Neural progenitor cell (in vitro differentiated cells): ENCODE data around the gene IRX3. TPM values are rescaled to one million over a fixed set of nuclear protein-coding genes. Genes with fewer than 3 reads are reported as not detected.

Experiments
- DNase-seq: peaks from one replicate; pipeline ENCODE4 v3.0.0-alpha.2; 2016; ENCODE audit warnings: low spot score
- H2AFZ ChIP-seq: fragments of 200-600 bp; sonication (generic); replicated peaks from 2 replicates; pipeline ENCODE4 v1.6.1; 2016; ENCODE audit warnings: antibody characterized with exemption
- H3F3A ChIP-seq: fragments of 200-600 bp; sonication (generic); 2 replicates; pipeline ENCODE4 v1.6.1; 2016; ENCODE audit warnings: antibody characterized with exemption, low read depth
- H3K27ac ChIP-seq: fragments of 200-600 bp; sonication (generic); 2 replicates; pipeline ENCODE4 v1.5.1; 2016; ENCODE audit warnings: mild to moderate bottlenecking
- H3K27me3 ChIP-seq: fragments of 200-600 bp; sonication (generic); 2 replicates; pipeline ENCODE4 v1.6.1; 2016; ENCODE audit warnings: mild to moderate bottlenecking, moderate library complexity
- H3K36me3 ChIP-seq: fragments of 200-600 bp; sonication (generic); 2 replicates; pipeline ENCODE4 v1.5.1; 2016
- H3K4me1 ChIP-seq: fragments of 200-600 bp; sonication (generic); 2 replicates; pipeline ENCODE4 v1.6.1; 2016; ENCODE audit warnings: mixed run types
- H3K4me2 ChIP-seq: fragments of 200-600 bp; sonication (generic); 2 replicates; pipeline ENCODE4 v1.6.1; 2016
- H3K4me3 ChIP-seq: fragments of 200-600 bp; sonication (generic); 2 replicates; pipeline ENCODE4 v1.5.1; 2016
- H3K79me2 ChIP-seq: fragments of 200-600 bp; sonication (generic); 2 replicates; pipeline ENCODE4 v1.6.1; 2016; ENCODE audit warnings: low read depth
- H3K9ac ChIP-seq: fragments of 200-600 bp; sonication (generic); 2 replicates; pipeline ENCODE4 v1.6.1; 2016
- H3K9me3 ChIP-seq: fragments of 200-600 bp; sonication (generic); 2 replicates; pipeline ENCODE4 v1.5.1; 2016; ENCODE audit warnings: low read depth
- H4K20me1 ChIP-seq: fragments of 200-600 bp; sonication (generic); 2 replicates; pipeline ENCODE4 v1.6.1; 2016; ENCODE audit warnings: low read depth
- H3K27ac Mint-ChIP-seq: 3 replicates; pipeline ENCODE4 v1.8.0; 2021; ENCODE audit warnings: mixed read lengths
- H3K27me3 Mint-ChIP-seq: 2 replicates; pipeline ENCODE4 v1.8.0; 2022; ENCODE audit warnings: low read depth, mild to moderate bottlenecking, inconsistent platforms, moderate library complexity, mixed read lengths; ENCODE audit not compliant: insufficient read depth
- H3K36me3 Mint-ChIP-seq: 3 replicates; pipeline ENCODE4 v1.8.0; 2021; ENCODE audit warnings: mixed read lengths
- H3K4me1 Mint-ChIP-seq: 3 replicates; pipeline ENCODE4 v1.8.0; 2021; ENCODE audit warnings: mixed read lengths
- H3K4me3 Mint-ChIP-seq: 3 replicates; pipeline ENCODE4 v1.8.0; 2021; ENCODE audit warnings: mild to moderate bottlenecking, moderate library complexity, mixed read lengths
- H3K9me3 Mint-ChIP-seq: 3 replicates; pipeline ENCODE4 v1.8.0; 2020; ENCODE audit warnings: mixed read lengths
- EZH2 ChIP-seq: fragments of 200-600 bp; sonication (generic); IDR thresholded peaks from 2 replicates; pipeline ENCODE4 v1.6.1; 2017; ENCODE audit warnings: antibody characterized with exemption, mild to moderate bottlenecking, moderate library complexity
- EZH2phosphoT487 ChIP-seq: fragments of 200-600 bp; sonication (generic); IDR thresholded peaks from 2 replicates; pipeline ENCODE4 v1.6.1; 2017; ENCODE audit warnings: antibody characterized with exemption
- total RNA-seq: library from RNA; depleted of rRNA; stranded (reverse); fragments of >200 nt; gene quantifications from 2 replicates; pipeline ENCODE4 v1.2.3, GENCODE V29; 2015; ENCODE audit warnings: low replicate concordance
- TF ChIP-seq, protein P1 (sequence below): fragments of 200-600 bp; sonication (generic); IDR thresholded peaks from 2 replicates; pipeline ENCODE4 v1.5.1; 2017; ENCODE audit warnings: antibody characterized with exemption, mild to moderate bottlenecking

The IRX3 gene
- total RNA-seq, 1 donor from 2014 or later, result 9.1 TPM

DNA sequence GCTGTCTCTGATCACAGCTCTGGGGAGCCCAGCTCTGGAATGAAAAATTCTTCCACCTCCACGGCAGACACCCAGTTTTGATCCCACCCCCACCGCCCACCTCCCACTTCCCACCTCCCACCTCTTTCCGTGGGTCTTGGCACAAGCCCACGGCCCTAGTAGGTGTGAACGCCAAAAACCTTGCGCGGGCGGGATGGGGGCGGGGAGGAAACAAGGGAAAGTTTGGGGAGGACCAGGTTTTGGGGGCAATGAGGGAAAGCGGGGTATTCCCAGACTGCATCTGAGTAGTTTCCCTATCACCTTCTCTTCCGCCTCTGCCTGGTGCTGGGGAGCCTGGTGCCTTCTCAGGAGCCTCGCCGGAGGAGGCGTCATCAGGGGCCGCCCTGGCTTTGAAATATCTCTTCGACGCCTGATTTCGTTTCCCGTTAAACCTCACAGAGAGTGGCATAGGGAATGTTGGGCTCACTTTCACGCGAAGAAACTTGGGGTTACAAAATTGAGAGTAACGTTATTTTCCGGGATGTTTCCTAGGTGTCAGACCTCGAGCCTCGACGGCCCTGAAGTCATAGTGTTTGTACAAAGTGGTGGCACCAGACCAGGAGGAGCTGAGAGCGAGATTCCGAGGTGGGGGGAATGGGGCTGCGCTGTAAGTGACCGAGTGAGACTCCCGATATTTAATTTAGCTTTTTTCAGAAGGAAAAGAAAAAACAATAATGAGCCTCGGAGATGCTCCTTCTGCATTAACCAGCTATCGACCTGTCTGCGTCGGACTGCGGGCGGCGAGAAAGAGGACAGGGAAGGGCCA, 1.6 kb upstream of the IRX3 start:
- Mint-ChIP-seq H3K4me3 (peak overlapping the region; percentile 89), H3K27me3 (peaks cover 57% of the 10 kb centered on the region), H3K36me3 (peaks cover 9% of the 10 kb centered on the region), H3K9me3 (no peaks in the 10 kb centered on the region), H3K4me1 (peaks cover 35% of the 10 kb centered on the region), H3K27ac (peak overlapping the region; percentile 29)
- Histone ChIP-seq H3F3A (peaks cover 69% of the 10 kb centered on the region), H3K36me3 (no peaks in the 10 kb centered on the region), H3K9me3 (no peaks in the 10 kb centered on the region), H3K27me3 (peaks cover 89% of the 10 kb centered on the region), H3K9ac (no peak overlapping the region), H2AFZ (no peak overlapping the region), H3K79me2 (peaks cover 9% of the 10 kb centered on the region), H3K27ac (no peak overlapping the region), H3K4me2 (peak overlapping the region; percentile 98), H4K20me1 (peaks cover 48% of the 10 kb centered on the region), H3K4me1 (peaks cover 43% of the 10 kb centered on the region), H3K4me3 (peak overlapping the region; percentile 55)
- peak; percentile 43 for DNase-seq
- TF ChIP-seq EZH2, result peak; percentile 79
- TF ChIP-seq EZH2phosphoT487, result peak; percentile 53
- TF ChIP-seq, protein P1, sequence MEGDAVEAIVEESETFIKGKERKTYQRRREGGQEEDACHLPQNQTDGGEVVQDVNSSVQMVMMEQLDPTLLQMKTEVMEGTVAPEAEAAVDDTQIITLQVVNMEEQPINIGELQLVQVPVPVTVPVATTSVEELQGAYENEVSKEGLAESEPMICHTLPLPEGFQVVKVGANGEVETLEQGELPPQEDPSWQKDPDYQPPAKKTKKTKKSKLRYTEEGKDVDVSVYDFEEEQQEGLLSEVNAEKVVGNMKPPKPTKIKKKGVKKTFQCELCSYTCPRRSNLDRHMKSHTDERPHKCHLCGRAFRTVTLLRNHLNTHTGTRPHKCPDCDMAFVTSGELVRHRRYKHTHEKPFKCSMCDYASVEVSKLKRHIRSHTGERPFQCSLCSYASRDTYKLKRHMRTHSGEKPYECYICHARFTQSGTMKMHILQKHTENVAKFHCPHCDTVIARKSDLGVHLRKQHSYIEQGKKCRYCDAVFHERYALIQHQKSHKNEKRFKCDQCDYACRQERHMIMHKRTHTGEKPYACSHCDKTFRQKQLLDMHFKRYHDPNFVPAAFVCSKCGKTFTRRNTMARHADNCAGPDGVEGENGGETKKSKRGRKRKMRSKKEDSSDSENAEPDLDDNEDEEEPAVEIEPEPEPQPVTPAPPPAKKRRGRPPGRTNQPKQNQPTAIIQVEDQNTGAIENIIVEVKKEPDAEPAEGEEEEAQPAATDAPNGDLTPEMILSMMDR, result no peak

DNA sequence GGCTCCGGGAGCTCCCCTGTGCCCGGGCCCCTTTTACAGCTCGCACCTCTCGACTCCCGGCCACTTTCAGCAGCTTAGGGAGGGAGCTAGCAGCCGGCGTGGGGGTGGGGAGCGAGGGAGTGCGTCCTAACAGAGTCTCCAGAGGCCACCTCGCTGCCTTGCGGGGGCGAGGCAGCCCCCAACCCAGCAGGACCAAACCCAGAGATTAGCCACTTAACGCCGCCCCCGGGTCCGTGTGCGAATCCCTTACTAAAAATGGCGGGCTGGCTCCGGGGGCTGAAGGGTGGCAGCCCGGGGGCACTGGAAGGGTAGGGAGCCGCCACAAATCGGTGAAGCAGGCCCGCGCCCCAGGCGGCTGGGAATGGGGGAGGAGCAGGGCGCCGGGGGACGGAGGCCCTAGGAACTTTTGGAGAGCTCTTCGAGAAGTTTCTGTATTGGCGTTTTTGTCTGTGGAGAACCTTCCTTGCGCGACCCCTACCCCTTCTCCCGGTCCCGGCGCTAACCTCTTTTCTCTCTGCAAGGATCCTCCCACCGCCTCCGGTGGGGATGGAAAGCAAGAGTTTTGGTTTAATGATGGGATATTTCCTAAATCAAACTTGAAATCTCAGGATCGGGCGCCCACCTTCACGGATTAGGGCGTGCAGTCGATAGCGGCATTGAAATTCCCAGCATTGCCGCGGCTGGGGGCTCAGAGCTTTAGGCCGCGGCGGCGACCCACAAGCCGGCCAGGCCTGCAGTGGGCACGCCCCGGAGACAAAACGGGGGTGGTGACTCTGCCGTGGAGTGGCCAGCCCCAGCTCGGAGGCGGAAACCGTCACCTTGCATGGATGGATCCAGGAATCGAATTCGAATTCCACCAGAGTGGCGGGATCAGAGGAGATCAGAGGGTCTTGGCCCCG, 793 bp upstream of the IRX3 start:
- Mint-ChIP-seq H3K9me3 (no peaks in the 10 kb centered on the region), H3K4me1 (peaks cover 39% of the 10 kb centered on the region), H3K27me3 (peaks cover 59% of the 10 kb centered on the region), H3K36me3 (peaks cover 12% of the 10 kb centered on the region), H3K27ac (no peak overlapping the region), H3K4me3 (peak overlapping the region; percentile 89)
- Histone ChIP-seq H3K4me3 (peak overlapping the region; percentile 55), H3K79me2 (peaks cover 9% of the 10 kb centered on the region), H2AFZ (peak overlapping the region; percentile 80), H3K27ac (no peak overlapping the region), H3K27me3 (peaks cover 89% of the 10 kb centered on the region), H4K20me1 (peaks cover 56% of the 10 kb centered on the region), H3K9ac (no peak overlapping the region), H3F3A (peaks cover 72% of the 10 kb centered on the region), H3K4me1 (peaks cover 48% of the 10 kb centered on the region), H3K36me3 (no peaks in the 10 kb centered on the region), H3K4me2 (peak overlapping the region; percentile 98), H3K9me3 (no peaks in the 10 kb centered on the region)
- TF ChIP-seq, protein P1, result no peak
- TF ChIP-seq EZH2 (peak; percentile 84), EZH2phosphoT487 (peak; percentile 40)
- peak; percentile 57 for DNase-seq

DNA sequence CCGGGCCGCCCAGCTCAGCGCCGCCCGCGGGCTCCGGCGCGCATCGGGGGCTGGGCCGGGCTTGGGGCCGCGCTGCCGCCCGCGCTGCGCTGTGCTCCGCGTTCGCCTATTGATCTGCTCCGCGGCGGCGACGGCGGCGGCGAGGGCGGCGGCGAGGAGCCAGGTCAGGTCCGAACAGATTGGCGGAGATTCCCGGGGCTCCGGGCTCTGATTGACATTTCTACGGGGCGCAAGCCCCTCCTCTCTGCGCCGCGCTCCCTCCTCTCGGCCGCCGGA, 559 bp downstream of the IRX3 start:
- no peaks in the 10 kb centered on the region for H3K9me3 Mint-ChIP-seq
- H3K4me1 Mint-ChIP-seq, result peaks cover 37% of the 10 kb centered on the region
- Histone ChIP-seq H3K36me3 (no peaks in the 10 kb centered on the region), H3K79me2 (peaks cover 9% of the 10 kb centered on the region), H3K4me2 (peak overlapping the region; percentile 98), H3K4me3 (peak overlapping the region; percentile 55), H3K27ac (no peak overlapping the region), H3K27me3 (peaks cover 89% of the 10 kb centered on the region), H3K4me1 (peaks cover 47% of the 10 kb centered on the region), H4K20me1 (peaks cover 61% of the 10 kb centered on the region), H2AFZ (peak overlapping the region; percentile 79), H3K9ac (no peak overlapping the region), H3F3A (peaks cover 59% of the 10 kb centered on the region), H3K9me3 (no peaks in the 10 kb centered on the region)
- peak; percentile 96 for DNase-seq
- H3K36me3 Mint-ChIP-seq, result peaks cover 13% of the 10 kb centered on the region
- TF ChIP-seq, protein P1, result no peak
- TF ChIP-seq EZH2phosphoT487, result no peak
- peak overlapping the region; percentile 87 for H3K4me3 Mint-ChIP-seq
- peak overlapping the region; percentile 50 for H3K27ac Mint-ChIP-seq
- peaks cover 62% of the 10 kb centered on the region for H3K27me3 Mint-ChIP-seq
